IPS-NIHi7 (cell line): Measurements from ENCODE around the gene MYORG.
A peak's percentile ranks its signal among the peaks of the same experiment; 100 is the strongest.

Source experiments
- DNase-seq: peaks from one replicate; pipeline ENCODE4 v3.0.0; 2012; ENCODE audit warnings: mixed read lengths; ENCODE audit errors: extremely low spot score

Gene MYORG

DNA sequence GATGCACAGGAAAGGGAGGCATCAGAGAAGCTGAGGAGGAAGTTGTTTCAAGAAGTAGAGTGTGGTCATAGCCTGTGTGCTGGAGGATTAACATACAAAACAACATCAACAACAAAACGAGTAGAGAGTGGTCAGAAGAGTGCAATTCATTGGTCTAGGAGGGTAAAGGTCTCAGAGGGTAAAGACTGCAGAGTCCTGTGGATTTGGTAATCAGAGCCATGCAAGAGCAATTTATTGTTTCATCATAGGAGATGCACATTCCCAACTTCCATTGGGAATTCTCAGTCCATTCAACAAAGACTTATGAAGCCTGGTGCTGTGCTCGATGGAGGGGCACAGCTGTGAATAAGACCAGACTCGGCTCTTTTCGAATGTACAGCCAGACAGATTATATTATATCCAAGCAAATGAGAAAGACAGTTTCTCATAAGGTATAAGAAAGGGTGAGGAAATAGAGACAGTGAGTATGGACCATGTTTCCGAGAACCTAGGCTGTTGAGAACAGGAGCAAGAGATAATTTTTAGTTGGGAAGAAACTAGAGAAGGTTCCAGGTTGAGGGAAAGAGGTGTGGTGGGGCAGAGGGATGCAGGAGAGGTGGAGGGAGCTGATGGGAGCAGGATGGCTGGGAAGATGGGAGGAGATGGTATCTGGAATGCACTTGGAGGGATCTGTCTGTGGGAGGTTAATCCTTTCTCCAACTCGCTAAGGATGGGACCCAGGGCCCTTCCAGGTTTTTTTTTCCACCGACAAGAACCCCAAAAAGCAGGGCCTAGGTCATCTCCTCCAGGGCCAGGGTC is 7.9 kb upstream of the MYORG start:
- no peak for DNase-seq

GRCh38 chr9:34383904-34384303 is 7.2 kb upstream of the MYORG start:
- no peak for DNase-seq

DNA sequence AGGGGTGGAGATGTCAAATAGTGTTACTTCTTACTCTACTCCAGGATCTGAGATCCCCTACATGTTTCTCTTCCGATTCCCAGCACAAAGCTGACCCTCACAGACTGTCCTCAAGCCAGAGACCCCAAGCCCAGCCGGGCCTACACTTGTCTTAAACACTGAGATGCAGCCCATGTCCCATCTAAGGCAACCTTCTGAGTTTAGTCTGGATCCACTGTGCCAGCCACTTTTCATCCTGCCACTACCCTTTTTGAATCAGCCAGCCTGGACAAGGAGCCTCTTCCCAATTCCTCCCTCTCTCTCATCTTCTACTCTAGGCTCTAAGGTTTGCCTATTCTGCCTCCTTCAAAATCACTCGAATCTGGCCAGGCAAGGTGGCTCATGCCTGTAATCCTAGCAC is 6.2 kb upstream of the MYORG start:
- DNase-seq: no peak

DNA sequence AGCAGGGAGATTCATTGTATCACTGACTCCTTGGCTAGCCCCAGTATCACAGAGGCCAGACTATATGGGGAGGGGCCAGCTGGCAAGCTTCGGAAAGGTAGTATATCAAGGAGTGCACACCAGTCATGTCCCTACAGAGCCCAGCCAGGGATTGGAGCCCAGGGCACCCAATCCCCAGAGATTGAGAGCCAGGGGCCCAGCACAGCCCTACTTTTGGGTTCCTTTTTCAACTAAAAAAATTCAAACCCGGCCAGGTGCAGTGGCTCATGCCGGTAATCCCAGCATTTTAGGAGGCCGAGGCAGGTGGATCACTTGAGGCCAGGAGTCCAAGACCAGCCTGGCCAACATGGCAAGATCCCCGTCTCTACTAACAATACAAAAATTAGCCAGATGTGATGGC is 5.4 kb upstream of the MYORG start:
- no peak for DNase-seq

- DNase-seq: peak; percentile 57
Observed at GRCh38 chr9:34381323-34381722, 4.6 kb upstream of the MYORG start.

DNA sequence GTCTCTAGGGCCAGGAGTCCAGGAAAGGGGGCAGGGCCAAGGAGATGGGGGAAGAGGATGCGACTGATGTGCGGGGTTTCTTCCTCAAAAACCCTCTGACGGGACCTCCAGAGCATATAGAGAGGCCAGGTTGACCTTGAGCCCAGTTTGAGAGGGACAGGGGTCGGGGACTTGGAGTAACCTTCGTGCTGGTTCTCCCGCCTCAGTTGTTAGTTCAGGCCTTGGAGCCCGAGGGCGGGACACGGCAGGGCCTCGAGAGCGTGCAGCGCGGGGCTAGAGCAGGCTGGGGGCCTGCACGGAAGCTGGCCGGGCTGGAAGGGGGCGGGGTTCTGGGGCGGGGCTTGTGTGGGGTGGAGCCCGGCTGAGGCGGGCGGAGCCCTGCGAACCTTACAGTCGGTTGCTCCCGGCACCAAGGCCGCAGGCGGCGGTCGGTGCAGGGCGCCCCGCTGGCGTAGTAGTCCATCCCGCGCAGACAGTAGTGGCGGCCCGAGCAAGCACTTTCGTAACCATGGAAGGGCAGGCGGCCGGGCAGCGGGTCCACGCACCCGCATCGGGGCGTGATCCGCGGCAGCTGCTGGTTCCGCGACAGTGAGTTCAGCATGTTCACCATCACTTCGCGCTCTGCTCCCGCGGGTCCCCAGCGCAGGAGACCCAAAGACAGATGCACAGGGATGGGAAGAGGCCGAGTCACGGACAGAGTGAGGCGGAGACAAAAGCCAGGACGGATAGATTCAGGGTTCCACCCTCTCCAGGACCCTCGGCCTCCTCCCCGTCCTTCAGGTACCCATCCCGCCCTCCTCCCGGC is 4.0 kb upstream of the MYORG start:
- DNase-seq: peak; percentile 98

DNA sequence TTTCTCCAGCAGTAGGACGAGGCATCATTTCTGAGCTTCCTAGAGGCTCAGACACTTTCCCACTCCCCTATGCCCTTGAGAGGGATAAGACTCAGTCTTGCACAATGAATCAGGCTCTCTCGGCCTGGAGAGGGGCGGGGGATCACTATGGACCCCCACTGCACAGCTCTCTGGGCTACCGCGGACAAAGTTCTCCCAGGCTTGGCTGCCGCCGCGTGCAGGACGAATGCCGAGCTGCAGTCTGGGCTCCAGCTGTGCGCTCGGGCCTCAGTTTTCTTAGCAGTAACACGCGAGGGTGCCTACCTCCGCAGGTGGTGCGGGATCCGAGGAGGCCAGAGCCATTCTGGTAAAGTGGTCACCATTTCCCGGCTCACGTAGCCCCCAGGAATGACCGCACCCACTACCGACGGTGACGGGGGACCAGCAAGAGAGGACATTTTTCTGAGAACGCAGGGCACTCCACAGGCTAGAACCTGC is 3.4 kb upstream of the MYORG start:
- peak; percentile 29 for DNase-seq

GRCh38 chr9:34379334-34380033 is 2.8 kb upstream of the MYORG start:
- DNase-seq: peak; percentile 89

DNA sequence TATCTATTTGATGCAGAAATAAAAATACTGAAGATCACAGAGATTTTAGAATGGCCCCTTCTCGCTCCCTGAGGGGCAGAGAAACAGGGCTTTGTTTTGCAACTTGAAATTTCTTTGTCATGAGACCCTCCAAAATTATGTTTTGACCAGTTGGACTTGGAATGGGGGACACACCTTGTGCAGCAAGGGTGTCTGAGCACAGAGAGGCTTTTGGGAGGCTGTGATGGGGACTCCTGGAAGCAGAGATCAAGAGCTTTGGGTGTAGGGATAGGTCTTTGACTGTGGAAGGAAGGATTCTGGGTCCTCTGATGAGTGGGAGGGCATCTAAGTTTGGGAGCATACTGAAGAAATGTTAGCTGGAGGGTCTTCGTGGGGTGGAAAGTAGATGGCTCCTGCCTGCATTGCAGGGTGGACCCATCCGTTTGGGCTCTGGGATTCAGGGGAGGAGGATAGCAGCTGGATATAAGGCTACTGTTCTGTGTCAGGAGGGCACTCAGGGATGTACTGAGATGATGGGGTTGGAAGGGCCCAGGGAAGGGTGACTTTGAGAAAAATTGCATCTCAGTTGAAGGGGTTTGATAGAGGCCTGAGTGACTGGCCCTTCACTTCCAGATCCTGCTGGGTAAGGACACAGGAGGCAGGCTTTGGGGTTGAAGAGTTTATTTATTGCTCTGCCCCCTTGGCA is 1.8 kb upstream of the MYORG start:
- no peak for DNase-seq

DNA sequence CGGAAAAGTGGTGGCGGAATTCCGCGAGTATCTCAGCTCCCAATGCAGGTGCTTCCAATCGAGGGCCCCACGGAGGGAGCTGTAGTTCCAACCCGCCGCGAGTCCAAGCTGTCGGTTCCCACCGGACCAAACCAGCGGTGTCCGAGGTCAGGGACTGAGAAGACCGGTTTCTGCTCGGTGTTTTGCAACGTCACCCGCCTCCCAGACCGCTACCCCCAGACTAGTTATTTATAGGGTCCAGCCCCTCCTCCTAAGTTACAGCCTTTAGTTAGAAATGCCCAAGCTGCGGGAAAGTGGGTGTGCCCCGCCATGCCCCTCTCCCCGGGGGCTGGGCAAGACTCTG is 677 bp upstream of the MYORG start:
- no peak for DNase-seq

- peak; percentile 63 for DNase-seq
Observed at GRCh38 chr9:34375901-34376595, 650 bp downstream of the MYORG start.

DNA sequence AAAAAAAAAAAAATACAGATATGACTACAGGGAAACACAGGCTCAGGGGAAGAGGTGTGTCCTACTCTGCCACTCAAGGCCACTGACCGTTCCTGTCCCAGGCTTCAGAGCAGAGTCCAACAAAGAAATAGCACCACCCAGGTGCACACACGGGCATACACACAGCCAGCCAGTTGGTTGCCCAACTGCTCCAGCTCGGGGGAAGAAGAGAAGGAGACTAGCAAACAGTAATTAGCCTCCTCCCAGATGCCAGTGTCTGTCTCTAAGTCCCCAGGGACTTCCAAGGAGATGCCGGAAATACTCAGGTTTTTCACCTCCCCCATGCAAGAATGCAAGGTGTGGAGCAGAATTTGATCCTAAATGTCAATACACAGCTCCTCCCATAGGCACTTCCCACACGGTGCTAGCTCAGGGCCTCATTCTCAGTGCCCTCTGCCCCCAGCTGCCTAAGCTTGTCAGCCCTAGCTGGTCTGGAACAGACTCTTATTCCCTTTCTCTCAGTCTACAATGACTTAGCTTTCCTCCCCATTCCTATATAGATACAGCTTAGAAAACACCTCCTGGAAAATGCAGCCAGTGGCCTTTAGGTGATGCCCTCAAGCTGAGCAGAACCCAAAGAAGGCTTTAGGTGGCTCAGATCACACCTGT is 1.7 kb downstream of the MYORG start:
- peak; percentile 47 for DNase-seq

DNA sequence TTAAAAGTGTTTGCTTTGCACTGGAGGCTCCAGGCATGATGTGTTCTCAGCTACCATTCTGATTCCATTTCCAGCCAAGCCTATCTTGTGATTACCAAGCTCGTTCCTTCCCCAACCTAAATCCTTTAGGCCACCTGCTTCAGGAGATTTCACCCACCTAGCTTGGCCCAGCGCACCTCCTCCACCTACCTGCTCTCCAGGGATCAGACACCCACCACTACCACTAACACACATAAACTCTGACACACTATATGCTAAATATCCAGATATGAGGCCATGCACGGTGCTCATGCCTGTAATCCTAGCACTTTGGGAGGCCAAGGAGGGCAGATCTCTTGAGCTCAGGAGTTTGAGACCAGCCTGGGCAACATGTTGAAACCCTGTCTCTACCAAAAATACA is 2.4 kb downstream of the MYORG start:
- no peak for DNase-seq

GRCh38 chr9:34373749-34374148 is 2.9 kb downstream of the MYORG start:
- DNase-seq: no peak

- no peak for DNase-seq
Observed at GRCh38 chr9:34372467-34373011, 4.2 kb downstream of the MYORG start.

- no peak for DNase-seq
Observed at GRCh38 chr9:34371886-34372466, 4.7 kb downstream of the MYORG start.

GRCh38 chr9:34370970-34371880 is 5.5 kb downstream of the MYORG start:
- no peak for DNase-seq

GRCh38 chr9:34370335-34370969 is 6.2 kb downstream of the MYORG start:
- DNase-seq: no peak

DNA sequence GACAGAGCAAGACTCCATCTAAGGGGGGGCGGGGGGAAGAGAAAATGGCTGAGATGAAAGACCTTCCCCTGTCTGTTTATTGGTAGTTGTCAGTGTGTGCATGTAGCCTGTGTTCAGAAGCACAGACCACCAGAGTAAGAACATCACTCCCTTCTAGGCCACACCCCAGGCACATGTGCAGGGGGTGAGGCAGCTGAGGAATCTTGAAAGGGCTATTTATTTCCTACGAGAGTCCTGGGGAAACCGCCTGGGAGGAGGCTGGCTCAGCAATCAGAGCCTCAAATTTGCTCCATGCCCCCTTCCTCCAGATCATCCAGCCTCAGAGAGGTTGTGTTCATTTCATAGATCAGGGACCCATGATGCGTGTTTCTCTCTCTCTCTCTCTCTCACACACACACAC is 7.1 kb downstream of the MYORG start:
- no peak for DNase-seq
